MM.1S (cell line): Measurements from ENCODE around the gene HRH3.

Experiments
- DNase-seq: peaks from one replicate; pipeline ENCODE4 v3.0.0-alpha.2; 2015
- H2AFZ ChIP-seq: fragments of 300-600 bp; sonication (generic); 2 replicates; pipeline ENCODE4 v1.6.0; 2016; ENCODE audit warnings: antibody characterized with exemption, low read length
- H3F3A ChIP-seq: fragments of 300-600 bp; sonication (generic); 2 replicates; pipeline ENCODE4 v1.6.1; 2016; ENCODE audit warnings: mild to moderate bottlenecking, antibody characterized with exemption, low read length, moderate library complexity, mixed read lengths; ENCODE audit not compliant: insufficient read depth
- H3K27ac ChIP-seq: fragments of 300-600 bp; sonication (generic); 2 replicates; pipeline ENCODE4 v1.5.1; 2016; ENCODE audit warnings: mild to moderate bottlenecking, low read length
- H3K27me3 ChIP-seq: fragments of 300-600 bp; sonication (generic); replicated peaks from 2 replicates; pipeline ENCODE4 v1.6.0; 2016; ENCODE audit warnings: low read length; ENCODE audit not compliant: insufficient read depth
- H3K36me3 ChIP-seq: fragments of 300-600 bp; sonication (generic); replicated peaks from 2 replicates; pipeline ENCODE4 v1.6.1; 2016; ENCODE audit warnings: mild to moderate bottlenecking, low read length, mixed read lengths; ENCODE audit not compliant: insufficient read depth
- H3K4me1 ChIP-seq: fragments of 300-600 bp; sonication (generic); 2 replicates; pipeline ENCODE4 v1.6.1; 2016; ENCODE audit warnings: low read length, mixed read lengths
- H3K4me2 ChIP-seq: fragments of 300-600 bp; sonication (generic); 2 replicates; pipeline ENCODE4 v1.6.0; 2016; ENCODE audit warnings: low read depth, low read length
- H3K4me3 ChIP-seq: fragments of 300-600 bp; sonication (generic); 2 replicates; pipeline ENCODE4 v1.5.1; 2016; ENCODE audit warnings: low read length, mixed read lengths
- H3K79me2 ChIP-seq: fragments of 300-600 bp; sonication (generic); 2 replicates; pipeline ENCODE4 v1.6.1; 2016; ENCODE audit warnings: mixed run types, low read length, mixed read lengths
- H3K9ac ChIP-seq: fragments of 300-600 bp; sonication (generic); 2 replicates; pipeline ENCODE4 v1.6.1; 2016; ENCODE audit warnings: low read length, mixed read lengths
- H3K9me2 ChIP-seq: fragments of 300-600 bp; sonication (generic); replicated peaks from 2 replicates; pipeline ENCODE4 v1.6.1; 2016; ENCODE audit warnings: mild to moderate bottlenecking, low read length, mixed read lengths; ENCODE audit not compliant: insufficient read depth
- H3K9me3 ChIP-seq: fragments of 300-600 bp; sonication (generic); replicated peaks from 2 replicates; pipeline ENCODE4 v1.6.1; 2016; ENCODE audit warnings: mild to moderate bottlenecking, low read length, mixed read lengths; ENCODE audit not compliant: insufficient read depth
- H4K20me1 ChIP-seq: fragments of 300-600 bp; sonication (generic); 2 replicates; pipeline ENCODE4 v1.6.1; 2016; ENCODE audit warnings: mild to moderate bottlenecking, low read length, moderate library complexity, mixed read lengths; ENCODE audit not compliant: insufficient read depth
- EZH2 ChIP-seq: fragments of 300-600 bp; sonication (generic); optimal IDR thresholded peaks from 2 replicates; pipeline ENCODE3; 2017; ENCODE audit warnings: low read depth, mild to moderate bottlenecking, antibody characterized with exemption, low read length, mixed read lengths
- EZH2phosphoT487 ChIP-seq: fragments of 300-600 bp; sonication (generic); IDR thresholded peaks from 2 replicates; pipeline ENCODE4 v1.6.1; 2018; ENCODE audit warnings: antibody characterized with exemption, low read length
- TF ChIP-seq, protein P1 (sequence below): fragments of 300-600 bp; sonication (generic); IDR thresholded peaks from 2 replicates; pipeline ENCODE4 v1.5.1; 2016; ENCODE audit warnings: antibody characterized with exemption, low read length, mixed read lengths

Gene HRH3

DNA sequence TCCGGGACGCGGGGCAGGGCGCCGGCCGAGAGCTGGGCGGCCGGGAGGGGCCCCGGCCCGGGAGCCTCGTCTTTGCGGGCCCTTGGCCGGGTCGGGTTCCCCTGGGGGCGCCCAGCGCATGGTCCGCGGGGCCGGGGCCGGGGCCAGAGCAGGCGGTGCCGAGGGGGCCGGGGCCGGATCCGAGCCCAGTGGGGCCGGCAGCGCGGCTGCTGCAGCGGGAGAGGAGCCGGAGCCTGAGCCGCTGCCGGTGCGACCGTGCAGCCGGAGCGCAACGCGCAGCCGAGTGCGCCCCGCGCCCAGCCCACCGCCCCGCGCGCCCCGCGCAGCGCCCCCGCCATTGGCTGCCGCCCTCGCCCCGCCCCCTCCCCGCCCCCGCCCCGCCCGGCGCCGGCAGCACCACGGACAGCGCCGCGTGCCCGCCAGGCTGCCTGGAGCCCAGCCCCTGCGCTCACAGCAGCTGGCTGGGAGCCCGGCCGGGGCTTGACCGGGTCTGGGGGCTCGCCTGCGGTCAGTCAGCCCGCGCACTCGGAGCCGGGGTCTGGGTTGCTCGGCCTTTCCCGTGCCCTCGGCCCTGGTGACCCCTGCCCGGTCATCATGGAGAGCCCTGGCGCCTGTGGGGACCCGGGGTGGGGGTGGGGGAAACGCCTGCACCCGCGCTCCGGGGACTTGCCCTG lies at the start of gene HRH3:
HRH3 (minus strand) TSS at position 287 of the 674 bp plus-strand sequence. CDS start 308 bp downstream, outside the sequence.
- no peaks in the 10 kb centered on the region for H3F3A ChIP-seq
- no peaks in the 10 kb centered on the region for H3K79me2 ChIP-seq
- H3K4me2 ChIP-seq, result no peak within 1 kb of the TSS; the same call in 1 of the 2 replicates
- H3K27me3 ChIP-seq, result peaks cover 92% of the 10 kb centered on the region
- H3K4me3 ChIP-seq, result no peak within 1 kb of the TSS
- no peaks in the 10 kb centered on the region for H3K9me3 ChIP-seq
- no peaks in the 10 kb centered on the region for H3K36me3 ChIP-seq
- H2AFZ ChIP-seq, result no peak within 1 kb of the TSS
- H3K27ac ChIP-seq, result no peak within 1 kb of the TSS
- H4K20me1 ChIP-seq, result 0 out of 2 replicates have a peak, but pooled peaks cover 3% of the 10 kb centered on the region
- no peak within 1 kb of the TSS for H3K9ac ChIP-seq
- DNase-seq, result peak; percentile 49
- no peaks in the 10 kb centered on the region for H3K9me2 ChIP-seq
- H3K4me1 ChIP-seq, result no peaks in the 10 kb centered on the region
- TF ChIP-seq EZH2 (no peak), EZH2phosphoT487 (no peak)
- TF ChIP-seq, protein P1, sequence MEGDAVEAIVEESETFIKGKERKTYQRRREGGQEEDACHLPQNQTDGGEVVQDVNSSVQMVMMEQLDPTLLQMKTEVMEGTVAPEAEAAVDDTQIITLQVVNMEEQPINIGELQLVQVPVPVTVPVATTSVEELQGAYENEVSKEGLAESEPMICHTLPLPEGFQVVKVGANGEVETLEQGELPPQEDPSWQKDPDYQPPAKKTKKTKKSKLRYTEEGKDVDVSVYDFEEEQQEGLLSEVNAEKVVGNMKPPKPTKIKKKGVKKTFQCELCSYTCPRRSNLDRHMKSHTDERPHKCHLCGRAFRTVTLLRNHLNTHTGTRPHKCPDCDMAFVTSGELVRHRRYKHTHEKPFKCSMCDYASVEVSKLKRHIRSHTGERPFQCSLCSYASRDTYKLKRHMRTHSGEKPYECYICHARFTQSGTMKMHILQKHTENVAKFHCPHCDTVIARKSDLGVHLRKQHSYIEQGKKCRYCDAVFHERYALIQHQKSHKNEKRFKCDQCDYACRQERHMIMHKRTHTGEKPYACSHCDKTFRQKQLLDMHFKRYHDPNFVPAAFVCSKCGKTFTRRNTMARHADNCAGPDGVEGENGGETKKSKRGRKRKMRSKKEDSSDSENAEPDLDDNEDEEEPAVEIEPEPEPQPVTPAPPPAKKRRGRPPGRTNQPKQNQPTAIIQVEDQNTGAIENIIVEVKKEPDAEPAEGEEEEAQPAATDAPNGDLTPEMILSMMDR, result no peak

- no peaks in the 10 kb centered on the region for H3K79me2 ChIP-seq
- H3K36me3 ChIP-seq, result no peaks in the 10 kb centered on the region
- no peaks in the 10 kb centered on the region for H4K20me1 ChIP-seq
- H3K27me3 ChIP-seq, result no peaks in the 10 kb centered on the region
- H3K4me2 ChIP-seq, result no peak overlapping the region
- H3K9ac ChIP-seq, result no peak overlapping the region
- H3K27ac ChIP-seq, result no peak overlapping the region
- H3F3A ChIP-seq, result no peaks in the 10 kb centered on the region
- no peak overlapping the region for H2AFZ ChIP-seq
- no peaks in the 10 kb centered on the region for H3K9me2 ChIP-seq
- no peak overlapping the region for H3K4me3 ChIP-seq
- TF ChIP-seq EZH2phosphoT487 (no peak), EZH2 (no peak)
- TF ChIP-seq, protein P1, result no peak
- no peak for DNase-seq
- no peaks in the 10 kb centered on the region for H3K4me1 ChIP-seq
- no peaks in the 10 kb centered on the region for H3K9me3 ChIP-seq
Observed at GRCh38 chr20:62269871-62270270, 49.8 kb upstream of the HRH3 start.

- no peak for DNase-seq
- TF ChIP-seq EZH2 (no peak), EZH2phosphoT487 (no peak)
- TF ChIP-seq, protein P1, result no peak
- H3K4me1 ChIP-seq, result no peaks in the 10 kb centered on the region
Observed at GRCh38 chr20:62269378-62269777, 49.3 kb upstream of the HRH3 start.

More at GRCh38 chr20:62269378-62269777, 49.3 kb upstream of the HRH3 start:
- H3K9me2 ChIP-seq, result no peaks in the 10 kb centered on the region
- H3F3A ChIP-seq, result no peaks in the 10 kb centered on the region
- no peaks in the 10 kb centered on the region for H3K9me3 ChIP-seq
- H2AFZ ChIP-seq, result no peak overlapping the region
- H3K9ac ChIP-seq, result no peak overlapping the region
- no peaks in the 10 kb centered on the region for H3K27me3 ChIP-seq
- H3K79me2 ChIP-seq, result no peaks in the 10 kb centered on the region
- H3K4me2 ChIP-seq, result no peak overlapping the region
- H3K36me3 ChIP-seq, result no peaks in the 10 kb centered on the region
- H3K4me3 ChIP-seq, result no peak overlapping the region
- no peak overlapping the region for H3K27ac ChIP-seq
- no peaks in the 10 kb centered on the region for H4K20me1 ChIP-seq
